Uterus (tissue), 2 donors: ENCODE measurements around the gene CISH.

Experiments used
- POLR2A ChIP-seq, 2 donors: fragments of 450-650 bp; IDR thresholded peaks; one replicate each; pipeline ENCODE4 v1.6.1; 2016; ENCODE audit warnings: antibody characterized with exemption in 2 of 2, mild to moderate bottlenecking in 1 of 2, moderate library complexity in 1 of 2
- TF ChIP-seq, protein P1 (sequence below), 4 experiments: fragments of 200-600 bp in 2 of 4; fragments of 450-650 bp in 2 of 4; sonication (generic) in 2 of 4; IDR thresholded peaks; one replicate each; pipeline ENCODE4 v1.5.1; 2016 to 2019; ENCODE audit warnings: antibody characterized with exemption in 4 of 4, mild to moderate bottlenecking in 2 of 4, moderate library complexity in 1 of 4

DNA sequence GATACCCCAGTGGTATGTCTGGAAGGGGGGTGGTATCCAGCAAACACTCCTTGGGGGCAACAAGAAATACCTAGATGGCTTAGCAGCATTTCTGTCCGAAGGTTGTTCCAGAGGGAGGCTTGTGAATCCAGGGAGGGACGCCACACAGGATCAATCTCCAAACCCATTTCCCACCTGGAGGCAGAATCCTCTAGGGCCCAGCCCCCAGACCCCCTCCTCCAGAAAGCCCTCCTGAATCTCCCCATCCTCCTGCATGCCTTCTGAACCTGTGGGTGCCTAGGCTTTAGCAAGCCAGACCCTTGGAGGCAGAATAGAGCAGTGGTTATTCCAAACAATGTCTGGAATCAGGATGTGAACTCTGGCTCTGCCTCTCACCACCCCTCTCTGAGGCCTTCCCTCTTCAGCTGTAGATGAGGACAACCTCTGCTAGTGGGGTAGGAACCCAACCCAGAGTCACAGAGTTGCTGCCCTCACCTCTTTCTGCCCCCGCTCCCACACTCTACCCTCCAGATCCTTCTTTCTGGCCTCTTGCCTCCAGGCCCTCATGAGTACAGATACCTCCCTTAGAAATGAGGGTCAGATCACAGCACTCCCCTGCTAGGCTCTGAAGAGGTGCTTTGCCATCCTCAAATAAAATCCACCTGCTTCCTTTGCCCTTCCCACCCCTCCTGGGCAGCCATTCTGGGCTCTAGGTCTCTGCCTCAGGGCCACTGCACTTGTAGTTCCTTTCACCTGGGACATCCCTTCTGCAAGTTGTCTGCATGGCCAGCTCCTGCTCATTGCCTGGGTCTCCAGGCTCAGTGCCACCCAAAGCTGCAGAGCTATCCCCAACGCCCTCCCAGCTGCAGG lies 8.1 kb downstream of the CISH start:
- TF ChIP-seq POLR2A (IDR thresholded peaks at IDR 0.05) = no peak
- TF ChIP-seq, protein P1, sequence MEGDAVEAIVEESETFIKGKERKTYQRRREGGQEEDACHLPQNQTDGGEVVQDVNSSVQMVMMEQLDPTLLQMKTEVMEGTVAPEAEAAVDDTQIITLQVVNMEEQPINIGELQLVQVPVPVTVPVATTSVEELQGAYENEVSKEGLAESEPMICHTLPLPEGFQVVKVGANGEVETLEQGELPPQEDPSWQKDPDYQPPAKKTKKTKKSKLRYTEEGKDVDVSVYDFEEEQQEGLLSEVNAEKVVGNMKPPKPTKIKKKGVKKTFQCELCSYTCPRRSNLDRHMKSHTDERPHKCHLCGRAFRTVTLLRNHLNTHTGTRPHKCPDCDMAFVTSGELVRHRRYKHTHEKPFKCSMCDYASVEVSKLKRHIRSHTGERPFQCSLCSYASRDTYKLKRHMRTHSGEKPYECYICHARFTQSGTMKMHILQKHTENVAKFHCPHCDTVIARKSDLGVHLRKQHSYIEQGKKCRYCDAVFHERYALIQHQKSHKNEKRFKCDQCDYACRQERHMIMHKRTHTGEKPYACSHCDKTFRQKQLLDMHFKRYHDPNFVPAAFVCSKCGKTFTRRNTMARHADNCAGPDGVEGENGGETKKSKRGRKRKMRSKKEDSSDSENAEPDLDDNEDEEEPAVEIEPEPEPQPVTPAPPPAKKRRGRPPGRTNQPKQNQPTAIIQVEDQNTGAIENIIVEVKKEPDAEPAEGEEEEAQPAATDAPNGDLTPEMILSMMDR (IDR thresholded peaks at IDR 0.05) = no peak
